SK-N-SH (cell line): Measurements from ENCODE around the gene COMT. TPM values are rescaled to one million over a fixed set of nuclear protein-coding genes. Genes with fewer than 3 reads are reported as not detected.

Experiments
- CTCF ChIA-PET: fragments of 300-600, 350-600 bp; formaldehyde crosslinking; extraction: SDS; loops from one replicate; lab custom pipeline; 2021; lab: Yijun Ruan, JAX
- POLR2A ChIA-PET: fragments of 350-600 bp; sonication (Branson Sonifier 250); formaldehyde crosslinking; extraction: SDS; loops from one replicate; lab custom pipeline; 2020; ENCODE audit warnings: antibody characterized with exemption, inconsistent platforms; lab: Yijun Ruan, JAX
- DNase-seq: peaks from one replicate; pipeline ENCODE4 v3.0.0; 2012
- H2AFZ ChIP-seq: fragments of 200-600 bp; sonication (generic); 2 replicates; pipeline ENCODE4 v1.8.1; 2016; ENCODE audit warnings: antibody characterized with exemption, mild to moderate bottlenecking, low read depth
- H3F3A ChIP-seq: fragments of 200-600 bp; sonication (generic); replicated peaks from 2 replicates; pipeline ENCODE3; 2016; ENCODE audit warnings: antibody characterized with exemption, mild to moderate bottlenecking; ENCODE audit not compliant: insufficient read depth
- H3K27ac ChIP-seq, 2 experiments: fragments of 200-500 bp in 1 of 2; fragments of 200-600 bp in 1 of 2; sonication (Bioruptor generic) in 1 of 2; sonication (generic), shearing (Covaris generic) in 1 of 2; 2 replicates each; pipeline versions ENCODE4 v1.5.1 to v1.6.1; 2014 to 2016; ENCODE audit warnings: low read depth in 2 of 2, inconsistent platforms in 1 of 2, low read length in 1 of 2, mild to moderate bottlenecking in 1 of 2, mixed read lengths in 1 of 2
- H3K27me3 ChIP-seq: fragments of 200-600 bp; sonication (generic), shearing (Covaris generic); 2 replicates; pipeline ENCODE4 v1.6.1; 2016; ENCODE audit warnings: mixed run types; ENCODE audit not compliant: insufficient read depth
- H3K36me3 ChIP-seq, 2 experiments: fragments of 200-500 bp in 1 of 2; fragments of 200-600 bp in 1 of 2; sonication (Bioruptor generic) in 1 of 2; sonication (generic) in 1 of 2; replicated peaks in 1 of 2; 2 replicates each; pipeline versions ENCODE3 to v1.5.1; 2014 to 2016; ENCODE audit warnings: low read length in 1 of 2, mild to moderate bottlenecking in 1 of 2; ENCODE audit not compliant: insufficient read depth in 2 of 2, control insufficient read depth in 1 of 2
- H3K4me1 ChIP-seq, 2 experiments: fragments of 200-500 bp in 1 of 2; fragments of 200-600 bp in 1 of 2; sonication (Bioruptor generic) in 1 of 2; sonication (generic), shearing (Covaris generic) in 1 of 2; 2 replicates each; pipeline versions ENCODE4 v1.5.1 to v1.6.1; 2014 to 2016; ENCODE audit warnings: low read depth in 1 of 2, low read length in 1 of 2, mixed run types in 1 of 2; ENCODE audit not compliant: insufficient read depth in 2 of 2, control insufficient read depth in 1 of 2
- H3K4me2 ChIP-seq: fragments of 200-600 bp; sonication (generic), shearing (Covaris generic); 2 replicates; pipeline ENCODE4 v1.6.1; 2017; ENCODE audit warnings: mixed run types
- H3K4me3 ChIP-seq, 2 experiments: fragments of 200-500 bp in 1 of 2; fragments of 200-600 bp in 1 of 2; sonication (Bioruptor generic) in 1 of 2; sonication (generic), shearing (Covaris generic) in 1 of 2; 2 replicates each; pipeline versions ENCODE4 v1.5.1 to v1.8.1; 2014 to 2016; ENCODE audit warnings: low read depth in 2 of 2, inconsistent platforms in 1 of 2, low read length in 1 of 2, mild to moderate bottlenecking in 1 of 2, mixed read lengths in 1 of 2, moderate library complexity in 1 of 2
- H3K79me2 ChIP-seq: fragments of 200-600 bp; sonication (generic); 2 replicates; pipeline ENCODE4 v1.8.1; 2017; ENCODE audit warnings: mild to moderate bottlenecking; ENCODE audit not compliant: insufficient read depth
- H3K9ac ChIP-seq: fragments of 200-600 bp; sonication (generic); 2 replicates; pipeline ENCODE4 v1.6.1; 2017; ENCODE audit warnings: mixed run types
- H3K9me2 ChIP-seq: fragments of 200-600 bp; sonication (generic); 2 replicates; pipeline ENCODE4 v1.6.1; 2017; ENCODE audit warnings: mixed run types
- H3K9me3 ChIP-seq: fragments of 200-600 bp; sonication (generic); 2 replicates; pipeline ENCODE4 v1.6.1; 2017; ENCODE audit warnings: mixed run types, mild to moderate bottlenecking, moderate library complexity
- H4K20me1 ChIP-seq: fragments of 200-600 bp; sonication (generic); 2 replicates; pipeline ENCODE4 v1.6.1; 2017; ENCODE audit warnings: mild to moderate bottlenecking, mixed run types; ENCODE audit not compliant: insufficient read depth
- EZH2phosphoT487 ChIP-seq: fragments of 200-600 bp; sonication (generic); IDR thresholded peaks from 2 replicates; pipeline ENCODE4 v1.6.1; 2017; ENCODE audit warnings: low read depth, mixed run types, mild to moderate bottlenecking, antibody characterized with exemption, moderate library complexity, borderline replicate concordance
- GABPA ChIP-seq: IDR thresholded peaks from 2 replicates; pipeline ENCODE4 v1.4.0; 2012; ENCODE audit warnings: low read depth, mild to moderate bottlenecking
- JUND ChIP-seq: IDR thresholded peaks from 2 replicates; pipeline ENCODE4 v1.4.0; 2012
- MEF2A ChIP-seq: IDR thresholded peaks from 2 replicates; pipeline ENCODE4 v1.4.0; 2012; ENCODE audit warnings: low read depth, borderline replicate concordance
- MXI1 ChIP-seq: IDR thresholded peaks from 2 replicates; pipeline ENCODE4 v1.6.1; 2012; ENCODE audit warnings: mild to moderate bottlenecking, low read depth, low read length, improper control_type of control experiment
- NFIC ChIP-seq: IDR thresholded peaks from 2 replicates; pipeline ENCODE4 v1.4.0; 2012; ENCODE audit warnings: borderline replicate concordance
- RAD21 ChIP-seq: IDR thresholded peaks from 2 replicates; pipeline ENCODE4 v1.6.1; 2012; ENCODE audit warnings: mild to moderate bottlenecking, low read length
- RCOR1 ChIP-seq: fragments of 150-350 bp; IDR thresholded peaks from 2 replicates; pipeline ENCODE4 v1.6.1; 2017; ENCODE audit warnings: antibody characterized with exemption, low read length
- RFX5 ChIP-seq: IDR thresholded peaks from 2 replicates; pipeline ENCODE4 v1.6.1; 2012; ENCODE audit warnings: mild to moderate bottlenecking, improper control_type of control experiment, low read length
- RXRA ChIP-seq: IDR thresholded peaks from 2 replicates; pipeline ENCODE4 v1.4.0; 2012; ENCODE audit warnings: low read depth, mild to moderate bottlenecking, borderline replicate concordance
- SMC3 ChIP-seq: IDR thresholded peaks from 2 replicates; pipeline ENCODE4 v1.6.1; 2012; ENCODE audit warnings: low read depth, low read length, improper control_type of control experiment
- TCF12 ChIP-seq: IDR thresholded peaks from 2 replicates; pipeline ENCODE4 v1.4.0; 2012
- TEAD4 ChIP-seq: IDR thresholded peaks from 2 replicates; pipeline ENCODE4 v1.4.0; 2012; ENCODE audit warnings: mild to moderate bottlenecking, borderline replicate concordance; ENCODE audit not compliant: insufficient read depth
- WGBS: methylation state at CpG from one replicate; pipeline ENCODE4 v1.1.6; 2017; ENCODE audit warnings: low lambda C conversion rate; 5-methylcytosine and 5-hydroxymethylcytosine counted together
- polyA plus RNA-seq, 3 experiments: library from polyadenylated mRNA; depleted of rRNA; stranded (reverse); fragments of >200 nt; gene quantifications; 2 replicates each; pipeline ENCODE4 v1.2.3, GENCODE V29; 2012
- TF ChIP-seq, protein P1 (sequence below): fragments of 200-600 bp; sonication (generic); IDR thresholded peaks from 2 replicates; pipeline ENCODE4 v1.6.1; 2017; ENCODE audit warnings: antibody characterized with exemption, mild to moderate bottlenecking, moderate library complexity
- TF ChIP-seq, protein P2 (sequence below): IDR thresholded peaks from 2 replicates; pipeline ENCODE4 v1.6.1; 2012; ENCODE audit warnings: mild to moderate bottlenecking, low read depth, low read length, moderate library complexity
- TF ChIP-seq, protein P3 (sequence below): fragments of 150-350 bp; IDR thresholded peaks from 2 replicates; pipeline ENCODE4 v1.6.1; 2016; ENCODE audit warnings: mild to moderate bottlenecking, low read depth, low read length

Gene COMT
- polyA plus RNA-seq, 1 of the 3 experiments (the other 2 are of a cell fraction), result 343 TPM

DNA sequence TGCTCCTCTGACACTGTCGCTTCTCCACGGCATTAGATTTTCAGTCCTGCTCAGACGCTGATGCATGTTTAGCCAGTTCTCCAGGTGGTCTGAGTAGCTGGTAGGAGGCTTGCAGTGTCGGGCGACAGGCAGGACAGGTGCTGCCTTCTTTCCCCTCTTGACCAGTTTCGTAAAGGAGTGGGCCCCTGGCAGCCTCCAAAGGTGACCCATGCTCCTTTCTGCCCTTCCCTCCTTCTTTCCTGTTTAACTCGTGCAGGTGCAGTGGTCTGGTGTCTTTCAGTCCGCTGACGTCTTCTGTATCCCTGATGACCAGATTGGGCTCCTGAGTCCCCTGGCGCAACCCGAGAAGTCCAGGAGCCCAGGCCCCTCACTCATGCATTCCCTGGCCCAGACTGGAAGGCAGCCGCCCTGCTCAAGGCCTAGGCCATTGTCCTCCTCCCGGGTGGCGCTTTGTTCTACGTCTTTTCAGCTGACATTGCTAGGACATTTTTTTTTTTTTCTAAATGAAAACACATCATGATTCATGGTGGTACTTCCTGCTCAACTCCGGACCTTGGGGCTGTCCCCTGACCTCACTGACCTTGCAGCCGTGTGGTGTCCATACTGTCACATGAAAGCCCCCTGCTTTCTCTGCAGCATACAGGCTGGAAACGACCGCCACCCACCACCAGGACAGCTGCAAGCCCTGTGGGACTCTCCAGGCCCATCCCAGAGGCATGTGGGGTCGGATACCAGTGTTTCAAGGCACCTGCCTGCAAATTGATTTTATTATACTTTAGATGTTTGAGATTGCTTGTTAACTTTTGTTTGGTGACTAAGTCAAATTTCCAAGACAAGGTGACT lies 25.6 kb downstream of the COMT start:
- Histone ChIP-seq H3K9ac (no peak overlapping the region), H3K9me2 (no peaks in the 10 kb centered on the region), H3K27ac (no peak overlapping the region; a peak in 1 of 4 replicates), H3K36me3 (peaks cover 13 to 63% of the 10 kb centered on the region in 2 experiments), H3K4me3 (no peak overlapping the region), H3K79me2 (no peaks in the 10 kb centered on the region), H3K4me2 (no peak overlapping the region), H4K20me1 (peaks cover 12% of the 10 kb centered on the region), H3F3A (peaks cover 8% of the 10 kb centered on the region), H2AFZ (no peak overlapping the region), H3K9me3 (no peaks in the 10 kb centered on the region), H3K4me1 (peaks cover 7 to 16% of the 10 kb centered on the region in 2 experiments; a peak in 2 of 4 replicates), H3K27me3 (no peaks in the 10 kb centered on the region)
- ChIA-PET CTCF (interaction anchor here (0.6 to 16.4 kb wide), 4 partner anchors 14 to 478 kb away, joined by 3 to 501 read pairs (median 4); no protein-coding TSS in a partner anchor), POLR2A (interaction anchor here (6.7 kb wide), 1 partner anchor 47 kb away, joined by 63 read pairs; no protein-coding TSS in a partner anchor)
- TF ChIP-seq, protein P1, sequence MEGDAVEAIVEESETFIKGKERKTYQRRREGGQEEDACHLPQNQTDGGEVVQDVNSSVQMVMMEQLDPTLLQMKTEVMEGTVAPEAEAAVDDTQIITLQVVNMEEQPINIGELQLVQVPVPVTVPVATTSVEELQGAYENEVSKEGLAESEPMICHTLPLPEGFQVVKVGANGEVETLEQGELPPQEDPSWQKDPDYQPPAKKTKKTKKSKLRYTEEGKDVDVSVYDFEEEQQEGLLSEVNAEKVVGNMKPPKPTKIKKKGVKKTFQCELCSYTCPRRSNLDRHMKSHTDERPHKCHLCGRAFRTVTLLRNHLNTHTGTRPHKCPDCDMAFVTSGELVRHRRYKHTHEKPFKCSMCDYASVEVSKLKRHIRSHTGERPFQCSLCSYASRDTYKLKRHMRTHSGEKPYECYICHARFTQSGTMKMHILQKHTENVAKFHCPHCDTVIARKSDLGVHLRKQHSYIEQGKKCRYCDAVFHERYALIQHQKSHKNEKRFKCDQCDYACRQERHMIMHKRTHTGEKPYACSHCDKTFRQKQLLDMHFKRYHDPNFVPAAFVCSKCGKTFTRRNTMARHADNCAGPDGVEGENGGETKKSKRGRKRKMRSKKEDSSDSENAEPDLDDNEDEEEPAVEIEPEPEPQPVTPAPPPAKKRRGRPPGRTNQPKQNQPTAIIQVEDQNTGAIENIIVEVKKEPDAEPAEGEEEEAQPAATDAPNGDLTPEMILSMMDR, result no peak
- no peak for TF ChIP-seq EZH2phosphoT487
- DNase-seq, result no peak
- WGBS, result 80% methylated on average over 18 of the region's 20 CpGs

DNA sequence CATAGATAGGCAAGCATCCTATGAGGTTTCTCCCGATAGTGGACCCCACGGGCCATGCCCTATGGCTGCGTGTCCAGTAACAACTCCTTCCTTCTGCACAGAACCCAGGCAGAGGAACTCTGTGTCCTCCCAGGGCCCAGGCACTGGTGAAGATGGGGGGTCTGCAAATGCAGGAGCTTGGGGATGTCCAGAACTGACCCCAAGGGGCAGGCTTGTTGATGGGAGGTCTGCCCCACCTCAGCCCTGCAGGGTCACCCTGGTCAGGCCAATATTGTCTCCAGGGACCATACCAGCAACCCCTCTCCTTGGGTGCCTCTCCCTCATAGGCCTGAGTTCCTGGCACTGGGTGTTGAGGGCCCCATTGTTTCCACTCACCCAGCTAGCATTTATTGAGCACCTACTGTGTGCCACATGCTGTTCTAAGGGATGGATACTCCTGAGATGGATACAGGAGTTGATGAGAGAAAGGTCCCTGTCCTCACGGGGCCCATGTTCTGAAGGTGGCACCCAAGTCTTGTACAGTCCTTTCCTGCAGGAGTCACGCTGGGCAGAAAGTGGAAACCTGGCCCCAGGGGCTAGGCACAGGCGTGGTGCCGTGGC lies 26.4 kb downstream of the COMT start:
- no peak for DNase-seq
- Histone ChIP-seq H3K9ac (no peak overlapping the region), H3K36me3 (peaks cover 13 to 64% of the 10 kb centered on the region in 2 experiments), H4K20me1 (0 out of 2 replicates have a peak, but pooled peaks cover 6% of the 10 kb centered on the region), H3K4me3 (no peak overlapping the region), H2AFZ (no peak overlapping the region), H3K4me2 (no peak overlapping the region), H3K9me2 (no peaks in the 10 kb centered on the region), H3F3A (peaks cover 8% of the 10 kb centered on the region), H3K27me3 (no peaks in the 10 kb centered on the region), H3K27ac (no peak overlapping the region; a peak in 1 of 4 replicates), H3K79me2 (no peaks in the 10 kb centered on the region), H3K9me3 (no peaks in the 10 kb centered on the region), H3K4me1 (peaks cover 1 to 9% of the 10 kb centered on the region in 2 experiments; a peak in 2 of 4 replicates)
- ChIA-PET CTCF (interaction anchor here (2.6 to 16.4 kb wide), 4 partner anchors 14 to 52 kb away, joined by 7 to 501 read pairs (median 27); partner anchors contain the start of gene TANGO2), POLR2A (interaction anchor here (6.7 kb wide), 1 partner anchor 46 kb away, joined by 63 read pairs; no protein-coding TSS in a partner anchor)
- 96% methylated on average over 4 of the region's 7 CpGs for WGBS
- TF ChIP-seq, protein P2, sequence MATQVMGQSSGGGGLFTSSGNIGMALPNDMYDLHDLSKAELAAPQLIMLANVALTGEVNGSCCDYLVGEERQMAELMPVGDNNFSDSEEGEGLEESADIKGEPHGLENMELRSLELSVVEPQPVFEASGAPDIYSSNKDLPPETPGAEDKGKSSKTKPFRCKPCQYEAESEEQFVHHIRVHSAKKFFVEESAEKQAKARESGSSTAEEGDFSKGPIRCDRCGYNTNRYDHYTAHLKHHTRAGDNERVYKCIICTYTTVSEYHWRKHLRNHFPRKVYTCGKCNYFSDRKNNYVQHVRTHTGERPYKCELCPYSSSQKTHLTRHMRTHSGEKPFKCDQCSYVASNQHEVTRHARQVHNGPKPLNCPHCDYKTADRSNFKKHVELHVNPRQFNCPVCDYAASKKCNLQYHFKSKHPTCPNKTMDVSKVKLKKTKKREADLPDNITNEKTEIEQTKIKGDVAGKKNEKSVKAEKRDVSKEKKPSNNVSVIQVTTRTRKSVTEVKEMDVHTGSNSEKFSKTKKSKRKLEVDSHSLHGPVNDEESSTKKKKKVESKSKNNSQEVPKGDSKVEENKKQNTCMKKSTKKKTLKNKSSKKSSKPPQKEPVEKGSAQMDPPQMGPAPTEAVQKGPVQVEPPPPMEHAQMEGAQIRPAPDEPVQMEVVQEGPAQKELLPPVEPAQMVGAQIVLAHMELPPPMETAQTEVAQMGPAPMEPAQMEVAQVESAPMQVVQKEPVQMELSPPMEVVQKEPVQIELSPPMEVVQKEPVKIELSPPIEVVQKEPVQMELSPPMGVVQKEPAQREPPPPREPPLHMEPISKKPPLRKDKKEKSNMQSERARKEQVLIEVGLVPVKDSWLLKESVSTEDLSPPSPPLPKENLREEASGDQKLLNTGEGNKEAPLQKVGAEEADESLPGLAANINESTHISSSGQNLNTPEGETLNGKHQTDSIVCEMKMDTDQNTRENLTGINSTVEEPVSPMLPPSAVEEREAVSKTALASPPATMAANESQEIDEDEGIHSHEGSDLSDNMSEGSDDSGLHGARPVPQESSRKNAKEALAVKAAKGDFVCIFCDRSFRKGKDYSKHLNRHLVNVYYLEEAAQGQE, result no peak
- TF ChIP-seq, protein P1, result no peak
- TF ChIP-seq TCF12 (no peak), RXRA (no peak), RFX5 (no peak), RAD21 (no peak), NFIC (no peak), JUND (no peak), TEAD4 (no peak), SMC3 (no peak), MXI1 (no peak), MEF2A (no peak), GABPA (no peak), RCOR1 (no peak)
- TF ChIP-seq, protein P3, sequence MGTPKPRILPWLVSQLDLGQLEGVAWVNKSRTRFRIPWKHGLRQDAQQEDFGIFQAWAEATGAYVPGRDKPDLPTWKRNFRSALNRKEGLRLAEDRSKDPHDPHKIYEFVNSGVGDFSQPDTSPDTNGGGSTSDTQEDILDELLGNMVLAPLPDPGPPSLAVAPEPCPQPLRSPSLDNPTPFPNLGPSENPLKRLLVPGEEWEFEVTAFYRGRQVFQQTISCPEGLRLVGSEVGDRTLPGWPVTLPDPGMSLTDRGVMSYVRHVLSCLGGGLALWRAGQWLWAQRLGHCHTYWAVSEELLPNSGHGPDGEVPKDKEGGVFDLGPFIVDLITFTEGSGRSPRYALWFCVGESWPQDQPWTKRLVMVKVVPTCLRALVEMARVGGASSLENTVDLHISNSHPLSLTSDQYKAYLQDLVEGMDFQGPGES, result no peak
